Measurements from ENCODE around the gene SPATC1L.

SPATC1L gene

GRCh38 chr21:46118316-46119143 is 65.7 kb downstream of the SPATC1L start:
- no peak for DNase-seq

DNA sequence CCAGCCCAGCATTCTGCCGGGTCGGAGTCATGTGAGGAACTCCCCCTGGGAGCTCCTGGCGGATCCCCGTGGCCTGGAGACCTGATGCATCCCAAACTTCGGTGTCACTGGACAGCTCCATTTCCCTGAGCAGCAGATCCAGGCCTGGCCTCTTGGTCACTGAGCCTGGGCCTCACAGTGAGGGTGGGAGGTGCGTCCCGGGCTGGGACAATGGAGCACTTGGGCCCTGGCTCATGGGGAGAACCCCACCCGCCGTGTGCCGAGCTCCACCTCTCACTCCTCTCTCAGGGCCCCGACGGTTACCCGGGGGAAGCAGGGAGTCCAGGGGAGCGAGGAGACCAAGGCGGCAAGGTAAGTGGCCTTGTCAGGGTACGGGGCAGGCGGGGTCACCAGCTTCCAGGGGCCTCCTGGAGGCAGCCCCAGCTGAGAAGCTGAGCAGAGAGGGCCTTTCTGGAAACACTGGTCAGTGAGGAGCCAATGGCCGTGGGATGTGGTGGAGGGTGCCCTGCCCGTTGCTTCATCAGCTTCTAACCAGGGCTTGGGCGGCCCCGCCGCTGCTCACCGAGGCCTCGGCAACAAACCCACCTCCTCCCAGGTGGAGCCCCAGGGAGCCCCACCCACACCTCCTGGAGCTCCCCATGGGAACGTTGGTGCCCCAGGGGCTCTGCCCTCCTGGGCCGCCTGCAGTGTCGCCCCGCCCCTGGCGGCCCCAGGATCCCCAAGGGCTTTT is 66.5 kb downstream of the SPATC1L start:
- DNase-seq = peak; percentile 0

- no peak for DNase-seq
Observed at GRCh38 chr21:46116776-46117585, 67.3 kb downstream of the SPATC1L start.

GRCh38 chr21:46116189-46116775 is 68.0 kb downstream of the SPATC1L start:
- no peak for DNase-seq

DNA sequence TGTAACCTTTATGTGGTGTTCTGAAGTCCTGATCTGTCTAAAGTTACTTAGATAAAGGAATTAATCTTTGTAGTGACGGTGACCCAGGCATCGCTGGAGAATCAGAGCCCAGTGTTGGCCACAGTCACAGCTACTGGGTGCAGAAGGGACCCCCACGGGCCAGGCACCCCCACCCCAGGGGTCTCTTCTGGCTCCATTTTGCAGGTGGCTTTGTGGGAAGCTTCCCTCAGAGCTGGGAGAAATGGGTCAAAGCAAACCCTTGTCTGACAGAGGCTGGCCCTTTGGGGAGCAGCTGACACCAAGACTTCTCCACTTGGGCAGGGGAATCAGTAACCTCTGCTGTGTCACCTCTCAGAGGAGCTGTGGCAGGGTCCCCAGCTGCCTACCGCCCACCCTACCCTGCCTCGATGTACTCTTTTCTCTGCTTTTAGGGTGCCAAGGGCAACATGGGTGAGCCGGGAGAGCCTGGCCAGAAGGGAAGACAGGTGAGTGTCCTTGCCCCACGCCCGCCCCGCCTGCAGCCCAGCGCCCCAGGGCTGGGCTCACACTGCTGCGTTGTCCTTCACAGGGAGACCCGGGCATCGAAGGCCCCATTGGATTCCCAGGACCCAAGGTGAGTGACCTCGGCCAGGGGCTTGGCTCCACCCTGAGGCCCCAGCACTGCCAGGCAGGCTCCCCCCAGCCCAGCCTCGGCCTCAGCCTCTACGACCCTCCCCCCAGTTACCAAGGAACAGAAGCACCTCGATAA is 68.6 kb downstream of the SPATC1L start:
- no peak for DNase-seq

- DNase-seq = no peak
Observed at GRCh38 chr21:46114963-46115362, 69.3 kb downstream of the SPATC1L start.

DNA sequence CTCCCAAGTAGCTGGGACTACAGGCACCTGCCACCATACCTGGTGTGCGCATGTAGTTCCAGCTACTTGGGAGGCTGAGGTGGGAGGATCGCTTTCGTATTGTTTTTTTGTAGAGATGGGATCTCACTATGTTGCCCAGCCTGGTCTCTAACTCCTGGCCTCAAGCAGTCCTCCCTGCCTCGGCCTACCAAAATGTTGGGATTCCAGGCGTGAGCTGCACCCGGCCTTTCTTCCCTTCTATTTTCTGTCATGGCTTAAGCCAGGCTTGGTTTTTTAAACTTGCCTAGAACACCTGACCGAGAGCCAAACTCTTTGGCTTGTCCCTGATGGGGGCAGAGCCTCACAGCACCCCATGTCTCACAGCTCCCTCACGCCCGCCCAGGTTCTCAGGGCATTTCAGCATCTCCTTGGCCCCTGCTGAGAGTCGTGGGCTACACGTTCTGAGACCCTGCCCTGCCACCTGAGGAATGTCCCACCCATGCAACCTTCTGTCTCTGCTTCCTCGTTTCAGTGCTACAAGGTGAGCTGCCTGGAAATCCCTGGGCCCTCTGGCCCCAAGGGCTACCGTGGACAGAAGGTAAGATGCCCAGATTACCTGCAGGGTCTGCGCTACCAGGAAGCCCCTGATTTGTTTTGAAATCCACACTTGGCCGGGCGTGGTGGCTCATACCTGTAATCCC is 70.6 kb downstream of the SPATC1L start:
- no peak for DNase-seq

- DNase-seq = no peak
Observed at GRCh38 chr21:46112725-46113215, 71.5 kb downstream of the SPATC1L start.

- no peak for DNase-seq
Observed at GRCh38 chr21:46111857-46112724, 72.2 kb downstream of the SPATC1L start.

- DNase-seq = no peak
Observed at GRCh38 chr21:46111193-46111571, 73.1 kb downstream of the SPATC1L start.

Data from activated naive CD4-positive, alpha-beta T cell treated with Interleukin-2 at 50 U/mL for 16 hours (primary cell).